ENCODE measurements around the gene ARFGAP2. TPM values are rescaled to one million over a fixed set of nuclear protein-coding genes. Genes with fewer than 3 reads are reported as not detected.
A peak's percentile ranks its signal among the peaks of the same experiment; 100 is the strongest.

ARFGAP2 gene
- total RNA-seq, 1 donor from 2014 or later, result 51.1 TPM

DNA sequence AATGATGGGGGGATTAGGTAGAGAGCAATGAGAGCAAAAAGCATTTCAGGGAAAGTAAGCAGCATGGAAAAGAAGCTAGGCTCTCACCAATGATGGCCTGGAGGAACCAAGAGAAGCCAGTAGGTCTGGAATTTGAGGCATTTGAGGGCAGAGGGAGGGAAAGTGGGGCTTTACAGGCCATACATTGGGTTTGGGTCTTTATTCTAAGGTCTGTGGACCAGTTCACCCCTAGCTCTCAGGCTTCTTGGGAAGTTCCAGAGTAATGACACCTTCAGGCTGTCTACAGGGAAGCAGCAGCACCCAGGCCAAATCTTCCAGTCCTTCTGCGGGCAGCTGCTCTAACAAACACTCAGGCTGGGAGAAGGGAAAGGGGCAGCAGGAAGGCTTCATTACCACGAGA lies 29.4 kb downstream of the ARFGAP2 start:
- H3K27me3 Mint-ChIP-seq (ENCODE audit: low read depth), result no peaks in the 10 kb centered on the region
- H3K36me3 Mint-ChIP-seq (ENCODE audit: low read depth), result peaks cover 6% of the 10 kb centered on the region
- no peak overlapping the region for H3K4me3 Mint-ChIP-seq (ENCODE audit: unreplicated experiment)
- H3K4me1 Mint-ChIP-seq (ENCODE audit: low read depth), result peaks cover 18% of the 10 kb centered on the region
- no peak overlapping the region for H3K27ac Mint-ChIP-seq (ENCODE audit: unreplicated experiment)
- DNase-seq (ENCODE audit: low spot score), result no peak
- no peaks in the 10 kb centered on the region for H3K9me3 Mint-ChIP-seq (ENCODE audit: low read depth)
- TF ChIP-seq, protein P1, sequence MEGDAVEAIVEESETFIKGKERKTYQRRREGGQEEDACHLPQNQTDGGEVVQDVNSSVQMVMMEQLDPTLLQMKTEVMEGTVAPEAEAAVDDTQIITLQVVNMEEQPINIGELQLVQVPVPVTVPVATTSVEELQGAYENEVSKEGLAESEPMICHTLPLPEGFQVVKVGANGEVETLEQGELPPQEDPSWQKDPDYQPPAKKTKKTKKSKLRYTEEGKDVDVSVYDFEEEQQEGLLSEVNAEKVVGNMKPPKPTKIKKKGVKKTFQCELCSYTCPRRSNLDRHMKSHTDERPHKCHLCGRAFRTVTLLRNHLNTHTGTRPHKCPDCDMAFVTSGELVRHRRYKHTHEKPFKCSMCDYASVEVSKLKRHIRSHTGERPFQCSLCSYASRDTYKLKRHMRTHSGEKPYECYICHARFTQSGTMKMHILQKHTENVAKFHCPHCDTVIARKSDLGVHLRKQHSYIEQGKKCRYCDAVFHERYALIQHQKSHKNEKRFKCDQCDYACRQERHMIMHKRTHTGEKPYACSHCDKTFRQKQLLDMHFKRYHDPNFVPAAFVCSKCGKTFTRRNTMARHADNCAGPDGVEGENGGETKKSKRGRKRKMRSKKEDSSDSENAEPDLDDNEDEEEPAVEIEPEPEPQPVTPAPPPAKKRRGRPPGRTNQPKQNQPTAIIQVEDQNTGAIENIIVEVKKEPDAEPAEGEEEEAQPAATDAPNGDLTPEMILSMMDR (IDR thresholded peaks at IDR 0.05), result no peak

DNA sequence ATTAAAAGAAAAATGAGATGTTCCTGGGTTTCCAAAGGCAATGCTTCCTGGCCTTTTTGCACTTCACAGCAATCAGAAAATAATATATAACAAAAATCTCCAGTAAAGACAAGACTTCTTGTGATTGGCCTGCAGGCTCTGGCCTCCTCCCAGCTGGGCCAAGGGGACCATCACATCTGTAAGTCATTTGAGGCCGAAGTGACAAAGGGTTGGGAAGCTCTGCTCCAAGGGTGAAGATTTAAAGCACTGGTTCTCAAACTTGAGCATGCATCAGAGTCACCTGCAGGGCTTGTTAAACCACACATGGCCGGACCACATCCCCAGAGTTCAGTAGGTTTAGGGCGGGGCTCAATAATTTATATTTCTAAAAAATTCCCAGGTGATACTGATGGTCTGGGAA lies 32.1 kb downstream of the ARFGAP2 start:
- TF ChIP-seq, protein P1 (IDR thresholded peaks at IDR 0.05), result no peak
- Mint-ChIP-seq H3K27me3 (ENCODE audit: low read depth) (no peaks in the 10 kb centered on the region), H3K27ac (ENCODE audit: unreplicated experiment) (no peak overlapping the region), H3K4me3 (ENCODE audit: unreplicated experiment) (no peak overlapping the region), H3K4me1 (ENCODE audit: low read depth) (peaks cover 18% of the 10 kb centered on the region), H3K9me3 (ENCODE audit: low read depth) (no peaks in the 10 kb centered on the region), H3K36me3 (ENCODE audit: low read depth) (peaks cover 5% of the 10 kb centered on the region)
- DNase-seq (ENCODE audit: low spot score), result no peak

DNA sequence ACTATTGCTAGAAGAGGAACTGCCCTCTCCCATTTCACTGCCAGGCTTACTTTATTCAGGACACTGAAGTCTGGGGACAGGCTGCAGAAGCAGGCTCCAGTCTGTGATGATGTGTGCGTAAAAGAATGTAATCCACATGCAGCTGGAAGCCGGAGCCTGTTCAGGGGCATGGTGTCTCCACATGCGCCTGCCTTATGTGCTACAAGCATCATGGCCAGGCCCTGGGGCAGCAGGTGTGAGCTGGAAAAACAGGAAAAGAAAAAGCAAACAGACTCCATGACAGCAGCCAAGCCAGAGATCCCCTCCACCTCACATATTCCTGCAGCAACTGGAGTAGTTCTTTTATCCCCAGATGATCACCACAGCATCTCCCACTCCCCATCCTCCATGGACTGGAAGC lies 33.4 kb downstream of the ARFGAP2 start:
- no peak for DNase-seq (ENCODE audit: low spot score)
- Mint-ChIP-seq H3K36me3 (ENCODE audit: low read depth) (peaks cover 5% of the 10 kb centered on the region), H3K27me3 (ENCODE audit: low read depth) (no peaks in the 10 kb centered on the region), H3K4me1 (ENCODE audit: low read depth) (peaks cover 12% of the 10 kb centered on the region), H3K4me3 (ENCODE audit: unreplicated experiment) (no peak overlapping the region), H3K27ac (ENCODE audit: unreplicated experiment) (peak overlapping the region; percentile 34), H3K9me3 (ENCODE audit: low read depth) (no peaks in the 10 kb centered on the region)
- TF ChIP-seq, protein P1 (IDR thresholded peaks at IDR 0.05), result no peak

DNA sequence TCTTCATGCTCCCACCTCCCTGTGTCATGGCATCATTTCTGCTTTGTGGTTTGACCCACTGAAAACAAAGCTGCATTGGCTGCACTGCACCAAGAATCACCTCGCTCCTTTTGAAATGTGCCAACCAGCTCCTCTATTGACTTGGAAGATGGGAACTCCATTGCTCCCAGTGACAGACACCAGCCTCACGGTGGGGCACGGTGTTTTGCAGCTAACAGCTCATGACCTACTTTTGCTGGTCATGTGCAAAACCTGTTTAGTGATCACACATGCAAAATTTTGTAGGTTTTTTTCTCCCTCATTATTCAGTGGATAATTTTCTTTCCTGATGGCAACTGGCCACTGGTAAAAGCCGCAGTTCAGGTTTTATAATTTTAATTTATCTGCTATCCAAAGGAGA lies 36.8 kb downstream of the ARFGAP2 start:
- Mint-ChIP-seq H3K27ac (ENCODE audit: unreplicated experiment) (no peak overlapping the region), H3K36me3 (ENCODE audit: low read depth) (peaks cover 13% of the 10 kb centered on the region), H3K4me3 (ENCODE audit: unreplicated experiment) (no peak overlapping the region), H3K9me3 (ENCODE audit: low read depth) (no peaks in the 10 kb centered on the region), H3K4me1 (ENCODE audit: low read depth) (peaks cover 12% of the 10 kb centered on the region), H3K27me3 (ENCODE audit: low read depth) (no peaks in the 10 kb centered on the region)
- DNase-seq (ENCODE audit: low spot score), result no peak
- TF ChIP-seq, protein P1 (IDR thresholded peaks at IDR 0.05), result no peak

DNA sequence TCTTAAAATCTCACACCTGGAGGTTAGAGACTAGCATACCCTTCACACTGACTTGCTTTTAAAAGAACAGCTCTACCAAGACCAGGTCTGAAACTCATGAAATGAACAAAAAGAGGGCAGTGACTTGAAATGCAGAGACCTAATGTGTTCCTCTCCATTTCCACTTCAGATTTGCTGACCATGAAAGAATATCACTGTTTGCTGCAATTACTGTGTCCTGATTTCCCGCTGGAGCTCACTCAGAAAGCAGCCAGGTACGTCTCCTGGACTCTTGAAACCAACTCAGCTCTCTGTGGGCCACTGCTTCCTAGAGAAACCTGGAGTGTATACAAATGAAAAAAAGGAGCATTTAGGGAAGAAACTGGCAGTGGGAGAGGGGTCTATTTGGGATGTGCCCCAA lies 39.2 kb downstream of the ARFGAP2 start:
- TF ChIP-seq, protein P1 (IDR thresholded peaks at IDR 0.05), result no peak
- no peak for DNase-seq (ENCODE audit: low spot score)
- Mint-ChIP-seq H3K36me3 (ENCODE audit: low read depth) (peaks cover 13% of the 10 kb centered on the region), H3K27ac (ENCODE audit: unreplicated experiment) (no peak overlapping the region), H3K4me1 (ENCODE audit: low read depth) (peaks cover under 1% of the 10 kb centered on the region), H3K4me3 (ENCODE audit: unreplicated experiment) (no peak overlapping the region), H3K27me3 (ENCODE audit: low read depth) (no peaks in the 10 kb centered on the region), H3K9me3 (ENCODE audit: low read depth) (no peaks in the 10 kb centered on the region)

Measured in chondrocyte (in vitro differentiated cells).